Measurements from ENCODE around the gene SPATA13. TPM values are rescaled to one million over a fixed set of nuclear protein-coding genes. Genes with fewer than 3 reads are reported as not detected.

Gene SPATA13
- total and polyA plus RNA-seq, 7 experiments from 2014 or later = 62.2 to 104 (median 96.2) TPM

DNA sequence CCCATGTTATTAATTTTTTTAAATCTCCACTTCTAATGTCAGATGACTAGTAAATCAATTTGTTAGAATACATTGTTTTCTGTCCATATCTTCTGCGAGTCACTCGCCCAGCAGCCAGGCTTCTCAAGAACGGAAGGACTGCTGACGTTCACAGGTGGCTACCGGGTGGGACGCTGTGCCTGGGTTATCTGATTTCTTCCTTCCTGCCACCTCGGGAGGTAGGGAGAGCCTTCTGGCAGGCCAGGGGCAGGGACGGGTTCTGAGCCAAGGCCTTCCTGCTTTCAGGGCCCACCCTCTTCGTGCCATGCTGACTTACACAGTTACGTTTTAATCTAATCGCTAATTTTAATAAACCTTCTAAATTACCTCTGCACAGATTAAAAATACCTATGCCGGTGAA lies 140.9 kb downstream of the SPATA13 start:
- peak overlapping the region in 2 of 9 donors; percentile 58 to 66 for H3K27ac Mint-ChIP-seq
- intact Hi-C loops (cut with micrococcal nuclease) = loop anchor here in 1 of 2 donors (10.0 kb wide), 1 partner anchor 253 kb away; no protein-coding TSS in a partner anchor
- Histone ChIP-seq H3K27me3 (ENCODE audit: control insufficient read depth in 2 of 2, insufficient read depth in 2 of 2, low read length in 2 of 2) (no peaks in the 10 kb centered on the region), H3K36me3 (ENCODE audit: control insufficient read depth in 2 of 3, insufficient read depth in 3 of 3, low read length in 3 of 3) (peaks cover 43 to 100% (median 53%) of the 10 kb centered on the region in 3 experiments), H3K27ac (ENCODE audit: low read depth, low read length) (no peak overlapping the region), H3K4me3 (ENCODE audit: low read length) (no peak overlapping the region), H3K4me1 (ENCODE audit: control insufficient read depth in 2 of 2, insufficient read depth in 2 of 2, low read length in 2 of 2) (no peaks in the 10 kb centered on the region), H3K9me3 (ENCODE audit: control insufficient read depth in 2 of 3, low read length in 3 of 3) (no peaks in the 10 kb centered on the region)
- H3K27me3 Mint-ChIP-seq = no peaks in the 10 kb centered on the region
- no peak for ATAC-seq
- ChIA-PET POLR2A (no interaction called here), CTCF (no interaction called here)
- H3K4me1 Mint-ChIP-seq = peaks cover 0 to 17% (median 0%) of the 10 kb centered on the region in 7 donors
- peaks cover 0 to 4% (median 0%) of the 10 kb centered on the region in 11 donors for H3K9me3 Mint-ChIP-seq
- H3K36me3 Mint-ChIP-seq = peaks cover 16 to 84% (median 52%) of the 10 kb centered on the region in 5 donors
- H3K4me3 Mint-ChIP-seq = no peak overlapping the region
- DNase-seq = no peak

DNA sequence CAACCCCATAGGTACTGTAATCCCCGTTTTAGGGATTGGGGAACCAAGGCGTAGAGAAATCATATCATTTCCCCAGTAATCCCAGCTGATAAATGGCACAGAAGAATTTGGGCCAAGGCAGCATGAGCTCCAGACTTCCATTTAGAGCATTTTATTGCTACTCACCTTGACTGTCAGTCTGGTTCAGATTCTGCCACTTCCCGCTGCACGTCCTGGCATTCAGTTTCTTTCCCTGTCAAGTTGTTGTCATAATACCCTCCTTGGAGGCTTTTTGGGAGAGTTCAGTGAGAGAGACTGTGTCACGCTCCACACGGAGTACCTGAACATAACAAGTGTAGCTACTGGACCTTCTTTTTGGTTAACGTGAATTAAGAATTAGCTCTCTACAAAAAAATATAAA lies 141.4 kb downstream of the SPATA13 start:
- CTCF ChIA-PET = no interaction called here
- no peaks in the 10 kb centered on the region for H3K27me3 Mint-ChIP-seq
- H3K4me3 Mint-ChIP-seq = no peak overlapping the region
- H3K27ac ChIP-seq (ENCODE audit: low read depth, low read length) = no peak overlapping the region
- intact Hi-C loops (cut with micrococcal nuclease) = loop anchor here in 1 of 2 donors (10.0 kb wide), 1 partner anchor 253 kb away; no protein-coding TSS in a partner anchor
- peaks cover 38 to 95% (median 48%) of the 10 kb centered on the region in 3 experiments for H3K36me3 ChIP-seq (ENCODE audit: control insufficient read depth in 2 of 3, insufficient read depth in 3 of 3, low read length in 3 of 3)
- ATAC-seq (no peak), DNase-seq (no peak)
- H3K27me3 ChIP-seq (ENCODE audit: control insufficient read depth in 2 of 2, insufficient read depth in 2 of 2, low read length in 2 of 2) = no peaks in the 10 kb centered on the region
- H3K36me3 Mint-ChIP-seq = peaks cover 16 to 79% (median 49%) of the 10 kb centered on the region in 5 donors
- H3K9me3 Mint-ChIP-seq = peaks cover 0 to 4% (median 0%) of the 10 kb centered on the region in 11 donors
- H3K4me1 ChIP-seq (ENCODE audit: control insufficient read depth in 2 of 2, insufficient read depth in 2 of 2, low read length in 2 of 2) = no peaks in the 10 kb centered on the region
- H3K4me3 ChIP-seq (ENCODE audit: low read length) = no peak overlapping the region
- peaks cover 0 to 17% (median 0%) of the 10 kb centered on the region in 7 donors for H3K4me1 Mint-ChIP-seq
- H3K27ac Mint-ChIP-seq = peak overlapping the region in 1 of 9 donors; percentile 66
- POLR2A ChIA-PET = no interaction called here
- H3K9me3 ChIP-seq (ENCODE audit: control insufficient read depth in 2 of 3, low read length in 3 of 3) = no peaks in the 10 kb centered on the region

DNA sequence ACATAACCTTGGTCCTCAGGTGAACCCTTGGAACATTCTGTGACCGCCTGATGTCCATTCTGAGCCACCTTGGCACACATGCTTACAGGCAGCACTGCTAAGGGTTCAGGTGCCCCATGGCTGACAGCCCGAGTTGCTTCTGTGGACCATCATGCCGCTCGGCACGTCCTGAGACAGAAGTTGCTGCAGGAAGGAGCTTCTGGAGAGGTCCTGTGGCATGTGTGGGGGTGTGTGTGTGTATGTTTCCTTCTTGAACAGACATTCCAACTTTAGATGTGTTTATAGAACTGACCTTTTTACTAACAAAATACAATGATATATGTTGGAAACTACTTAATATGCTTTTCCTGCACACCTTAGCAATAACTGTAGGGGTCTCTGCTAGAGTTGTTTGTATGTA lies 144.1 kb downstream of the SPATA13 start:
- peaks cover 24 to 68% (median 28%) of the 10 kb centered on the region in 3 experiments for H3K36me3 ChIP-seq (ENCODE audit: control insufficient read depth in 2 of 3, insufficient read depth in 3 of 3, low read length in 3 of 3)

DNA sequence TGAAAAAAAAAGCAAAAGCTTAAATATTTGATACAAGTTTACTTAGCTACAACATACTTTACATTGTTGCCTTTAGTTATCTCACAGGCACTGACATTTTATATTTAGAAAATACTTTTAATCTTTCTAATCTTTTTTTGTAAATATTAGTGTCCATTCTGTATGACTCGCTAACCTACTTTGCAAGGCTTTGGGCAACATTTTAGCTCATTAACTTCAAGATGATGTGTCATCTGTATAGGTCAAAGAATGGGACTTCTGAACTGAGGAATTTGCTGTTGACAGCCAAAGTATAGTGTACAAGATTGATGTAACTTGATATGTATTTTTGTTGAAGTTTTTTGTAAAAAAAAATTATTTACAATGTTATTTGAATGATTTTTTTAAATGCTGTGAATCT lies 146.1 kb downstream of the SPATA13 start:
- H3K36me3 ChIP-seq (ENCODE audit: control insufficient read depth in 2 of 3, insufficient read depth in 3 of 3, low read length in 3 of 3) = peaks cover 10 to 48% (median 11%) of the 10 kb centered on the region in 3 experiments
- Mint-ChIP-seq H3K4me1 (peaks cover 0 to 5% (median 0%) of the 10 kb centered on the region in 7 donors), H3K36me3 (peaks cover 6 to 34% (median 24%) of the 10 kb centered on the region in 5 donors), H3K4me3 (no peak overlapping the region), H3K9me3 (peaks cover 0 to 1% (median 0%) of the 10 kb centered on the region in 11 donors), H3K27me3 (no peaks in the 10 kb centered on the region), H3K27ac (no peak overlapping the region)
- H3K9me3 ChIP-seq (ENCODE audit: control insufficient read depth in 2 of 3, low read length in 3 of 3) = no peaks in the 10 kb centered on the region
- ChIA-PET CTCF (no interaction called here), POLR2A (no interaction called here)
- H3K27ac ChIP-seq (ENCODE audit: low read depth, low read length) = no peak overlapping the region
- H3K4me3 ChIP-seq (ENCODE audit: low read length) = no peak overlapping the region
- no peaks in the 10 kb centered on the region for H3K27me3 ChIP-seq (ENCODE audit: control insufficient read depth in 2 of 2, insufficient read depth in 2 of 2, low read length in 2 of 2)
- no peaks in the 10 kb centered on the region for H3K4me1 ChIP-seq (ENCODE audit: control insufficient read depth in 2 of 2, insufficient read depth in 2 of 2, low read length in 2 of 2)
- DNase-seq = no peak
- no peak for ATAC-seq
- intact Hi-C loops (cut with micrococcal nuclease) = loop anchor here (5.0 to 10.0 kb wide), 2 partner anchors 34 to 248 kb away; no protein-coding TSS in a partner anchor

More for the DNA sequence above, 144.1 kb downstream of the SPATA13 start:
- intact Hi-C loops (cut with micrococcal nuclease) = loop anchor here (5.0 to 10.0 kb wide), 2 partner anchors 32 to 250 kb away; no protein-coding TSS in a partner anchor
- ATAC-seq = no peak
- peaks cover 9 to 53% (median 41%) of the 10 kb centered on the region in 5 donors for H3K36me3 Mint-ChIP-seq
- ChIA-PET POLR2A (interaction anchor here (1.2 kb wide), 1 partner anchor 116 kb away, joined by 3 read pairs; no protein-coding TSS in a partner anchor), CTCF (no interaction called here)
- Histone ChIP-seq H3K4me3 (ENCODE audit: low read length) (no peak overlapping the region), H3K4me1 (ENCODE audit: control insufficient read depth in 2 of 2, insufficient read depth in 2 of 2, low read length in 2 of 2) (no peaks in the 10 kb centered on the region), H3K9me3 (ENCODE audit: control insufficient read depth in 2 of 3, low read length in 3 of 3) (no peaks in the 10 kb centered on the region), H3K27ac (ENCODE audit: low read depth, low read length) (no peak overlapping the region), H3K27me3 (ENCODE audit: control insufficient read depth in 2 of 2, insufficient read depth in 2 of 2, low read length in 2 of 2) (no peaks in the 10 kb centered on the region)
- peaks cover 0 to 5% (median 0%) of the 10 kb centered on the region in 7 donors for H3K4me1 Mint-ChIP-seq
- no peak for DNase-seq
- peak overlapping the region in 2 of 9 donors; percentile 23 to 46 for H3K27ac Mint-ChIP-seq
- H3K27me3 Mint-ChIP-seq = no peaks in the 10 kb centered on the region
- no peak overlapping the region for H3K4me3 Mint-ChIP-seq
- H3K9me3 Mint-ChIP-seq = peaks cover 0 to 1% (median 0%) of the 10 kb centered on the region in 11 donors

DNA sequence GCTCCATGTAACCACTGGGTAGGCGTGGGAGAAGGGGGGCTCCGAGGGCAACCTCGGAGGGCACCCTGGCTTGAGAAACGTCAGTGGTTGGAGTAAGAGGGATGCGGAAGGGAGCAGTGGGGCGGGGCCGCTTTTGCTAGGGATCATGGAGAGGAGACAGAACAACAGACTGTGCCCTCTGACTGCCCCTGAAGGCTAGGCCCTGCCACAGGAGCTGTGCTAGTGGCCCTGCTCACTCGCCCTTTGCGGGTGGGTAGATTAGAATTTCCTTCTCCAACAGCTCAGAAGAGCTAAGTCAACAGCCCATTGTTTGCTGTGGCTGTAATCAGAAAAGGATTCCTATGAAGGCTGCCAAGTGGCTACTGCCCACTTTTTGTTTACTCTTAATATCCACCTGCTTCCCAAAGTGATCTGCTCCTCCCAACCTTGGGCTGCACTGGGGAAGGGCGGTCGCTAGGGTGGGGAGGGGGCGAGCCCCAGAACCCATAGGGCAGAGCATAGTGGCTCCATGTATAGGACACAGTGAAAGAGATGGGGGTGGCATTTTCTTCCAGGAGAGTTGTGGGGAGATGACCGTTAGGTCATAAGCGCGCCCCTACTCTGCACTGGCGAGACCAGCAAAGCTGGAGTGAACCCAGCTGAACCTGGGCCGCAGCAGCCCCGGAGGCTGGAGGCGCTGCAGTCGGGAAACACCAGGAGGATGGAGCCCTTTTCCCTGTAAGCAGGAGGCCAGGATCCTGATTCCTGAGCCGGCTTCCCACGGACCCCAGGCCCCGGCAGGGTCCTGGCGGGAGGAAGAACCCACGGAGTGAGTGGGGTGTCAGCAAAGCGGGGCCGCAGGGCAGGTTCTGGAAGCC lies 146.9 kb downstream of the SPATA13 start:
- POLR2A ChIA-PET = no interaction called here
- CTCF ChIA-PET = no interaction called here
- no peaks in the 10 kb centered on the region for H3K27me3 Mint-ChIP-seq
- peak; percentile 33 for ATAC-seq
- Histone ChIP-seq H3K36me3 (ENCODE audit: control insufficient read depth in 2 of 3, insufficient read depth in 3 of 3, low read length in 3 of 3) (peaks cover 10 to 40% (median 11%) of the 10 kb centered on the region in 3 experiments), H3K27me3 (ENCODE audit: control insufficient read depth in 2 of 2, insufficient read depth in 2 of 2, low read length in 2 of 2) (no peaks in the 10 kb centered on the region), H3K27ac (ENCODE audit: low read depth, low read length) (no peak overlapping the region), H3K4me1 (ENCODE audit: control insufficient read depth in 2 of 2, insufficient read depth in 2 of 2, low read length in 2 of 2) (no peaks in the 10 kb centered on the region), H3K4me3 (ENCODE audit: low read length) (no peak overlapping the region), H3K9me3 (ENCODE audit: control insufficient read depth in 2 of 3, low read length in 3 of 3) (no peaks in the 10 kb centered on the region)
- H3K36me3 Mint-ChIP-seq = peaks cover 4 to 28% (median 23%) of the 10 kb centered on the region in 5 donors
- H3K27ac Mint-ChIP-seq = peak overlapping the region in 1 of 9 donors; percentile 14
- H3K4me3 Mint-ChIP-seq = peak overlapping the region in 1 of 10 donors; percentile 11
- intact Hi-C loops (cut with micrococcal nuclease) = loop anchor here (5.0 to 10.0 kb wide), 2 partner anchors 35 to 247 kb away; no protein-coding TSS in a partner anchor
- DNase-seq = no peak
- H3K4me1 Mint-ChIP-seq = peaks cover 0 to 5% (median 0%) of the 10 kb centered on the region in 7 donors
- H3K9me3 Mint-ChIP-seq = peaks cover 0 to 1% (median 0%) of the 10 kb centered on the region in 11 donors

DNA sequence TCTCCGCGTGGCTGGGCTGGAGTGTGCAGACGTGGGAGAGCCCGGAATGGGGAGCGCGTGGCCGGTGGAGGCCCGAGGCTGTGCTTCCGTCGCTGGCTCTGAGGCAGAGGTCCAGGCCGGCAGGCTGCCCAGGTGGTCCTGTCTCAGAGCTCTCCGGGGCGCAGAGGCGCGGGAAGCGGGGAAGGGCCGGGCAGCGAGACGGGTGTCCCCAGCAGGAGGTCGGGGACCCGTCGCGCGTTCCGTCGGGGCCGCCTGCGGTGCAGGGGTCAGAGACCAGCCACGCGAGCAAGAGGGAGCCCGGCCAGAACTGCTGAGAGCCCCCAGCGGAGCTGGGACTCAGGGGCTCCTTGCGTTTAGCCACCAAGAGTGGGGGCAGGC lies 147.5 kb downstream of the SPATA13 start:
- H3K4me1 Mint-ChIP-seq = peaks cover 0 to 5% (median 0%) of the 10 kb centered on the region in 7 donors
- Histone ChIP-seq H3K27me3 (ENCODE audit: control insufficient read depth in 2 of 2, insufficient read depth in 2 of 2, low read length in 2 of 2) (no peaks in the 10 kb centered on the region), H3K4me3 (ENCODE audit: low read length) (no peak overlapping the region), H3K4me1 (ENCODE audit: control insufficient read depth in 2 of 2, insufficient read depth in 2 of 2, low read length in 2 of 2) (no peaks in the 10 kb centered on the region), H3K36me3 (ENCODE audit: control insufficient read depth in 2 of 3, insufficient read depth in 3 of 3, low read length in 3 of 3) (peaks cover 5 to 34% (median 9%) of the 10 kb centered on the region in 3 experiments), H3K9me3 (ENCODE audit: control insufficient read depth in 2 of 3, low read length in 3 of 3) (no peaks in the 10 kb centered on the region), H3K27ac (ENCODE audit: low read depth, low read length) (no peak overlapping the region)
- H3K9me3 Mint-ChIP-seq = peaks cover 0 to 1% (median 0%) of the 10 kb centered on the region in 11 donors
- CTCF ChIA-PET = interaction anchor here (0.6 kb wide), 1 partner anchor 74 kb away, joined by 3 read pairs; no protein-coding TSS in a partner anchor
- H3K27ac Mint-ChIP-seq = no peak overlapping the region
- no peak for DNase-seq
- H3K4me3 Mint-ChIP-seq = no peak overlapping the region
- intact Hi-C loops (cut with micrococcal nuclease) = loop anchor here (5.0 to 10.0 kb wide), 2 partner anchors 36 to 247 kb away; no protein-coding TSS in a partner anchor
- peak; percentile 25 for ATAC-seq
- no peaks in the 10 kb centered on the region for H3K27me3 Mint-ChIP-seq
- POLR2A ChIA-PET = no interaction called here
- peaks cover 4 to 25% (median 17%) of the 10 kb centered on the region in 5 donors for H3K36me3 Mint-ChIP-seq

Measured in naive thymus-derived CD4-positive, alpha-beta T cell (primary cell).